ENCODE measurements around the gene FAM169A.

DNA sequence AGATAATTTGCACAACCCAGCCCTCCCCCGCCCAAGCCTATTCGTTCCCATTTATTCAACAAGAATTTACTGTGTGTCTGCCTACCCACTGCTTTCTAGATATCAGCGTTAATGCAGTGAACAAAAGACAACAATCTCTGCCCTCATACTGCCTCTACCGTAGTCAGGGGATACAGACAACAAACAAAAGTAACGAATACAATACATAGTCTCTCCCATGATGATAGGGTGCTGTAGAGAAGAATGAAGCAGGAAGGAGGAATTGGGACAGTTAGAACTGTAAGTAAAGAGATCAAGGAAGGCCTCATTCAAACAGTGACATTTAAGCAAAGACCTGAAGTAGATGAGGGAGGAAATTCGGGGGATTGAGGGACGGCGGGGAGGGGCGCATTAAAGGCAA lies 101.0 kb downstream of the FAM169A start:
- TF ChIP-seq, protein P1, sequence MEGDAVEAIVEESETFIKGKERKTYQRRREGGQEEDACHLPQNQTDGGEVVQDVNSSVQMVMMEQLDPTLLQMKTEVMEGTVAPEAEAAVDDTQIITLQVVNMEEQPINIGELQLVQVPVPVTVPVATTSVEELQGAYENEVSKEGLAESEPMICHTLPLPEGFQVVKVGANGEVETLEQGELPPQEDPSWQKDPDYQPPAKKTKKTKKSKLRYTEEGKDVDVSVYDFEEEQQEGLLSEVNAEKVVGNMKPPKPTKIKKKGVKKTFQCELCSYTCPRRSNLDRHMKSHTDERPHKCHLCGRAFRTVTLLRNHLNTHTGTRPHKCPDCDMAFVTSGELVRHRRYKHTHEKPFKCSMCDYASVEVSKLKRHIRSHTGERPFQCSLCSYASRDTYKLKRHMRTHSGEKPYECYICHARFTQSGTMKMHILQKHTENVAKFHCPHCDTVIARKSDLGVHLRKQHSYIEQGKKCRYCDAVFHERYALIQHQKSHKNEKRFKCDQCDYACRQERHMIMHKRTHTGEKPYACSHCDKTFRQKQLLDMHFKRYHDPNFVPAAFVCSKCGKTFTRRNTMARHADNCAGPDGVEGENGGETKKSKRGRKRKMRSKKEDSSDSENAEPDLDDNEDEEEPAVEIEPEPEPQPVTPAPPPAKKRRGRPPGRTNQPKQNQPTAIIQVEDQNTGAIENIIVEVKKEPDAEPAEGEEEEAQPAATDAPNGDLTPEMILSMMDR (conservative IDR thresholded peaks at IDR 0.05; ENCODE audit: low read depth, low read length): no peak
- TF ChIP-seq RAD21 (IDR thresholded peaks at IDR 0.05; ENCODE audit: low read length): no peak
- TF ChIP-seq RFX5 (IDR thresholded peaks at IDR 0.05; ENCODE audit: low read depth, low read length): no peak
- no peak for TF ChIP-seq MXI1 (IDR thresholded peaks at IDR 0.05; ENCODE audit: borderline replicate concordance, low read depth, low read length)
- TF ChIP-seq SMC3 (IDR thresholded peaks at IDR 0.05; ENCODE audit: low read depth, low read length): no peak
- TF ChIP-seq POLR2A (IDR thresholded peaks at IDR 0.05; ENCODE audit: low read depth, low read length): no peak
- no peak for TF ChIP-seq RCOR1 (IDR thresholded peaks at IDR 0.05; ENCODE audit: insufficient replicate concordance, low read length)
- TF ChIP-seq, protein P2, sequence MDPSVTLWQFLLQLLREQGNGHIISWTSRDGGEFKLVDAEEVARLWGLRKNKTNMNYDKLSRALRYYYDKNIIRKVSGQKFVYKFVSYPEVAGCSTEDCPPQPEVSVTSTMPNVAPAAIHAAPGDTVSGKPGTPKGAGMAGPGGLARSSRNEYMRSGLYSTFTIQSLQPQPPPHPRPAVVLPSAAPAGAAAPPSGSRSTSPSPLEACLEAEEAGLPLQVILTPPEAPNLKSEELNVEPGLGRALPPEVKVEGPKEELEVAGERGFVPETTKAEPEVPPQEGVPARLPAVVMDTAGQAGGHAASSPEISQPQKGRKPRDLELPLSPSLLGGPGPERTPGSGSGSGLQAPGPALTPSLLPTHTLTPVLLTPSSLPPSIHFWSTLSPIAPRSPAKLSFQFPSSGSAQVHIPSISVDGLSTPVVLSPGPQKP (IDR thresholded peaks at IDR 0.05; ENCODE audit: borderline replicate concordance, low read depth, low read length): no peak
- no peak for TF ChIP-seq BHLHE40 (IDR thresholded peaks at IDR 0.05; ENCODE audit: low read depth, low read length)
- TF ChIP-seq FOS (IDR thresholded peaks at IDR 0.05; ENCODE audit: low read depth, low read length): no peak
- no peak for TF ChIP-seq CEBPB (IDR thresholded peaks at IDR 0.05; ENCODE audit: low read depth, low read length)
- no peak for TF ChIP-seq MAFK (IDR thresholded peaks at IDR 0.05; ENCODE audit: low read depth, low read length)
- TF ChIP-seq CHD1 (IDR thresholded peaks at IDR 0.05; ENCODE audit: low read depth, low read length): no peak
